SK-N-MC (cell line): ENCODE results near the gene TAL1.

Source experiments
- EZH2 ChIP-seq: fragments of 200-600 bp; sonication (generic); IDR thresholded peaks from one replicate; pipeline ENCODE4 v1.6.1; 2017; ENCODE audit warnings: antibody characterized with exemption
- FOXP2 ChIP-seq: optimal IDR thresholded peaks from 2 replicates; pipeline ENCODE3; 2011; ENCODE audit warnings: mild to moderate bottlenecking, moderate library complexity; ENCODE audit not compliant: insufficient read depth; ENCODE audit errors: extremely low read length, control extremely low read depth
- POLR2AphosphoS5 ChIP-seq: IDR thresholded peaks from 2 replicates; pipeline ENCODE4 v1.6.1; 2012; ENCODE audit warnings: mild to moderate bottlenecking, low read depth, low read length, borderline replicate concordance

GRCh38 chr1:47230692-47231300 is 1.2 kb downstream of the TAL1 start:
- no peak for TF ChIP-seq EZH2
- no peak for TF ChIP-seq POLR2AphosphoS5
- no peak for TF ChIP-seq FOXP2
